GM18511 (cell line): ENCODE results near the gene GREB1L.

Experiments used
- ATAC-seq: cut with Tn5 transposase; IDR thresholded peaks from one replicate; pipeline ENCODE4 v1.9.1; 2021; ENCODE audit warnings: mild to moderate bottlenecking, moderate library complexity; ENCODE audit not compliant: unreplicated experiment

Gene GREB1L

GRCh38 chr18:21548647-21549046 lies 306.6 kb downstream of the GREB1L start:
- ATAC-seq, result no peak

GRCh38 chr18:21550510-21550970 lies 308.5 kb downstream of the GREB1L start:
- no peak for ATAC-seq

- ATAC-seq, result no peak
These were observed 315.7 kb downstream of the GREB1L start for GRCh38 chr18:21557607-21558253.

DNA sequence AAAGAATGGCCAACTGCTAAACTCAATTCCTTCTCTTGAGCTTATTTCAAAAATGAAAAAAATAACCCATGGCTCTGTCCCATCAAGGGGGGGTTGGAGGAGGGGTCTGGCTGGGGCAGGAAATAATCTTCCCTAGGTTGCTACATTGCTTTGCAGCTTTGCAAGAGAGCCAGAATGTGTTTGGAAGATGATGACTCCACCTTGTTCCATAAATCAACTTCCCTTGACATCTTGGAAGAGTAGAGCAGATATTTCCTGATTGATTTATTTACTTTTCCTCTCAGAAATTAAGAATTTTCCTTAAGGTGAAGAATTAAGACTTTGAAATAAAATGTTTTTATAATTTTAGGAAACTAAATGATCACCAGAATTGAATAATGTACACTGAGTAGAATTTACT lies 317.2 kb downstream of the GREB1L start:
- no peak for ATAC-seq

GRCh38 chr18:21571772-21572171 lies 329.7 kb downstream of the GREB1L start:
- no peak for ATAC-seq
